Measurements from ENCODE around the gene CD59.

Gene CD59, protein sequence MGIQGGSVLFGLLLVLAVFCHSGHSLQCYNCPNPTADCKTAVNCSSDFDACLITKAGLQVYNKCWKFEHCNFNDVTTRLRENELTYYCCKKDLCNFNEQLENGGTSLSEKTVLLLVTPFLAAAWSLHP

DNA sequence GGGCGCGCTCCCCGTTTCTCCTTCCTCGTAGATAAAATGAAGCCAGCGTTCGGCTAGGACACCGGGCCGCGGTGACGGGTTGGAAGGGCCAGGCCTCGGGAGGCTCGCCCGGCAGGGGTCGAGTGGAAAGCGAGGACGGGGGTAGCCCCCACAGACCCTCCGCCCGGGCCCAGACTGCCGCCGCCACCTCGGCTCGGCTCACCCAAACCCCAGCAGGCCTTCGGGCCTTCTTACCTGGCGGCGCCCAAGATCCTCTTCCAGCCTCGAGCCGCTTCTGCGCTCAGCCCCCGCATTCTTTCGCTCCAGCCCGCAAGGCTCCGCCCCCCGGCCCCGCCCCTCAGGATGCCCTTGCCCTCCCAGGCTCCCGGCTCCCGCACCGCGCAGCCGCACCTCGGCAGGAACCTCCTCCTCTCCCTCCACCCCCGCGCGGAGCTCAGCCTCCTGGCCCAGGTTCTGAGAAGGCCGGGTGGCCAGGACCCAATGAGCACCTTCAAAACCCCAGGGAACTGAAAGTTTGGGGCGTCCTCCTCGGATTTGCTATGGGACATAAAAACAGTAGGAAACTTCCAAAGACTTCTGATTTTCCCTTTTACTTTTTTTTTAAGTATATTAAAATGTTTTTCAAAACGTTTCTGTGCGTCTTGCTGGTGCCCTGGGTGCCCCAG lies at the start of gene CD59:
Gene CD59 (minus strand): TSS at position 276 of the 665 bp plus-strand sequence. CDS start 13,978 bp downstream, outside the sequence.
- Histone ChIP-seq H3K36me3 (ENCODE audit: low read length) (no peaks in the 10 kb centered on the region), H3K9me2 (replicated peaks; ENCODE audit: insufficient read depth, low read length) (no peaks in the 10 kb centered on the region), H3K9ac (ENCODE audit: low read length) (peak within 1 kb of the TSS; percentile 41; the same call in 1 of the 2 replicates), H3K79me2 (ENCODE audit: insufficient read depth, low read length) (no peaks in the 10 kb centered on the region), H4K20me1 (ENCODE audit: low read depth, low read length) (no peaks in the 10 kb centered on the region), H3K4me2 (ENCODE audit: low read depth, low read length, poor library complexity, severe bottlenecking) (peak within 1 kb of the TSS; percentile 70), H2AFZ (ENCODE audit: low read depth, low read length, severe bottlenecking) (peak within 1 kb of the TSS; percentile 68), H3K27me3 (ENCODE audit: low read length) (no peaks in the 10 kb centered on the region), H3K9me3 (ENCODE audit: insufficient read depth, low read length) (no peaks in the 10 kb centered on the region), H3K4me3 (ENCODE audit: insufficient read depth, low read length, poor library complexity, severe bottlenecking) (peak within 1 kb of the TSS; percentile 44), H3K27ac (ENCODE audit: low read depth, low read length) (no peak within 1 kb of the TSS), H3F3A (ENCODE audit: insufficient read depth) (peaks cover 3% of the 10 kb centered on the region; the same call in 1 of the 2 replicates)
- TF ChIP-seq EZH2phosphoT487 (conservative IDR thresholded peaks at IDR 0.05; ENCODE audit: low read length), result no peak
- TF ChIP-seq, protein P1, sequence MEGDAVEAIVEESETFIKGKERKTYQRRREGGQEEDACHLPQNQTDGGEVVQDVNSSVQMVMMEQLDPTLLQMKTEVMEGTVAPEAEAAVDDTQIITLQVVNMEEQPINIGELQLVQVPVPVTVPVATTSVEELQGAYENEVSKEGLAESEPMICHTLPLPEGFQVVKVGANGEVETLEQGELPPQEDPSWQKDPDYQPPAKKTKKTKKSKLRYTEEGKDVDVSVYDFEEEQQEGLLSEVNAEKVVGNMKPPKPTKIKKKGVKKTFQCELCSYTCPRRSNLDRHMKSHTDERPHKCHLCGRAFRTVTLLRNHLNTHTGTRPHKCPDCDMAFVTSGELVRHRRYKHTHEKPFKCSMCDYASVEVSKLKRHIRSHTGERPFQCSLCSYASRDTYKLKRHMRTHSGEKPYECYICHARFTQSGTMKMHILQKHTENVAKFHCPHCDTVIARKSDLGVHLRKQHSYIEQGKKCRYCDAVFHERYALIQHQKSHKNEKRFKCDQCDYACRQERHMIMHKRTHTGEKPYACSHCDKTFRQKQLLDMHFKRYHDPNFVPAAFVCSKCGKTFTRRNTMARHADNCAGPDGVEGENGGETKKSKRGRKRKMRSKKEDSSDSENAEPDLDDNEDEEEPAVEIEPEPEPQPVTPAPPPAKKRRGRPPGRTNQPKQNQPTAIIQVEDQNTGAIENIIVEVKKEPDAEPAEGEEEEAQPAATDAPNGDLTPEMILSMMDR (IDR thresholded peaks at IDR 0.05; ENCODE audit: insufficient read depth, low read length, poor library complexity, severe bottlenecking), result no peak

DNA sequence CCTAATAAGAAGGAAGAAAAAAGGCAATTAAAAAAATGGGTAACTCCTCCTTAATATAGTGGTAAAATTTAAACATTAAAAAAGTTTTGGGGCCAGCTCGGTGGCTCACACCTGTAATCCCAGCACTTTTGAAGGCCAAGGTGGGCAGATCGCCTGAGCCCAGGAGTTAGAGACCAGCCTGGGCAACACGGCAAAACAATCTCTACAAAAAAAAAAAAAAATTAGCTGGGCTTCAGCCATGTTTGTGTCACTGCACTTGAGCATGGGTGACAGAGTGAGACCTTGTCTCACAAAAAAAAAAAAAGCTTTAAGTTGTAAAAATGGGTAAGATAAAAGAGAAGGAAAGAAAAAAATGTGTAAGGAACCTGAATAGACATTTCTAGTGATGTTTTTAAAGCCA lies 49.4 kb upstream of the CD59 start:
- Histone ChIP-seq H2AFZ (ENCODE audit: low read depth, low read length, severe bottlenecking) (no peak overlapping the region), H3K27me3 (ENCODE audit: low read length) (no peaks in the 10 kb centered on the region), H3K9me3 (ENCODE audit: insufficient read depth, low read length) (no peaks in the 10 kb centered on the region), H3K79me2 (ENCODE audit: insufficient read depth, low read length) (no peaks in the 10 kb centered on the region), H3K4me2 (ENCODE audit: low read depth, low read length, poor library complexity, severe bottlenecking) (no peak overlapping the region), H3K4me3 (ENCODE audit: insufficient read depth, low read length, poor library complexity, severe bottlenecking) (no peak overlapping the region), H3F3A (ENCODE audit: insufficient read depth) (no peaks in the 10 kb centered on the region), H3K9me2 (replicated peaks; ENCODE audit: insufficient read depth, low read length) (no peaks in the 10 kb centered on the region), H3K9ac (ENCODE audit: low read length) (no peak overlapping the region), H4K20me1 (ENCODE audit: low read depth, low read length) (no peaks in the 10 kb centered on the region), H3K36me3 (ENCODE audit: low read length) (no peaks in the 10 kb centered on the region), H3K27ac (ENCODE audit: low read depth, low read length) (no peak overlapping the region)
- TF ChIP-seq, protein P1 (IDR thresholded peaks at IDR 0.05; ENCODE audit: insufficient read depth, low read length, poor library complexity, severe bottlenecking), result no peak
- TF ChIP-seq EZH2phosphoT487 (conservative IDR thresholded peaks at IDR 0.05; ENCODE audit: low read length), result no peak

DNA sequence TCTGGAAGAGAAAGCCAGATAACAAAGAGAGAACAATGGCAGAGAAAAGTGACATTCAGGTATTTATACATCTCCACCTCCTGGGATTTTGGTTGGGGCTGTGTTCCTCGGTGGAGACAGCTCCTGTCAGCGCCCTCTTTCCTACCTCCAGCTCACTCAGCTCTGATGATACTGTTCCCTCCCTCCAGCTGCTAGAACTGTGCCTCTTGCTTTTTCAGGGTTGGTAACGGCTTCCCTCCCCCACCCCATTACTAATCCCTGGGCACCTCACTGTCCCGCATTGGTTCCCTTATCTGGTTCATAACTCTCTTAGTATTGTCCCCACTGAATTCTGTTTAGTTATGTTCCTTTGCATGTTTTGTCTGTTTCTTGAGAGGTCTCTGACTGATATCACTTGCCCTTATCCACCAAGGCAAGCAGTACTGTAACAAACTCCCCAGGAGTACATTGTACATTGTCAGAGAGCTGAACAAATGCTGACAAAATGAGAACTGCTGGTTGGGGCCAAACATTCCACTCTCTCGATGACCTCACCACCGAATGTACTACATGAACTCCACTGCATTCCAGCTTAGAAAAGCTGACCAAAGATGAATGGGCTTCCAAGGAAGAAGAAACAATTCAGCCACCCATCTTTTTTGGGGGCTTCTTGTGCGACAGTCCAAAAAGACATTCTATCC lies 43.8 kb upstream of the CD59 start:
- Histone ChIP-seq H3K4me2 (ENCODE audit: low read depth, low read length, poor library complexity, severe bottlenecking) (no peak overlapping the region), H3K9me2 (replicated peaks; ENCODE audit: insufficient read depth, low read length) (no peaks in the 10 kb centered on the region), H3F3A (ENCODE audit: insufficient read depth) (no peaks in the 10 kb centered on the region), H4K20me1 (ENCODE audit: low read depth, low read length) (no peaks in the 10 kb centered on the region), H3K27ac (ENCODE audit: low read depth, low read length) (no peak overlapping the region), H3K4me3 (ENCODE audit: insufficient read depth, low read length, poor library complexity, severe bottlenecking) (no peak overlapping the region), H2AFZ (ENCODE audit: low read depth, low read length, severe bottlenecking) (no peak overlapping the region), H3K79me2 (ENCODE audit: insufficient read depth, low read length) (no peaks in the 10 kb centered on the region), H3K9me3 (ENCODE audit: insufficient read depth, low read length) (no peaks in the 10 kb centered on the region), H3K36me3 (ENCODE audit: low read length) (no peaks in the 10 kb centered on the region), H3K27me3 (ENCODE audit: low read length) (no peaks in the 10 kb centered on the region), H3K9ac (ENCODE audit: low read length) (no peak overlapping the region)
- no peak for TF ChIP-seq EZH2phosphoT487 (conservative IDR thresholded peaks at IDR 0.05; ENCODE audit: low read length)
- TF ChIP-seq, protein P1 (IDR thresholded peaks at IDR 0.05; ENCODE audit: insufficient read depth, low read length, poor library complexity, severe bottlenecking), result no peak
